Ishikawa (cell line): Measurements from ENCODE around the gene GFRA1.

Source experiments
- CEBPB ChIP-seq: IDR thresholded peaks from 2 replicates; pipeline ENCODE4 v1.6.1; 2012
- EP300 ChIP-seq: IDR thresholded peaks from 2 replicates; pipeline ENCODE4 v1.6.1; 2012; ENCODE audit warnings: borderline replicate concordance
- FOXM1 ChIP-seq: IDR thresholded peaks from 2 replicates; pipeline ENCODE4 v1.6.1; 2012; ENCODE audit warnings: low read depth, borderline replicate concordance
- MAX ChIP-seq: IDR thresholded peaks from 2 replicates; pipeline ENCODE4 v1.6.1; 2012
- RAD21 ChIP-seq: IDR thresholded peaks from 2 replicates; pipeline ENCODE4 v1.6.1; 2012; ENCODE audit warnings: low read depth
- TAF1 ChIP-seq: IDR thresholded peaks from 2 replicates; pipeline ENCODE4 v1.6.1; 2012; ENCODE audit warnings: low read depth, mild to moderate bottlenecking
- TCF12 ChIP-seq: IDR thresholded peaks from 2 replicates; pipeline ENCODE4 v1.6.1; 2012; ENCODE audit warnings: low read depth
- YY1 ChIP-seq: IDR thresholded peaks from 2 replicates; pipeline ENCODE4 v1.6.1; 2012; ENCODE audit warnings: low read depth
- TF ChIP-seq, protein P1 (sequence below): IDR thresholded peaks from 2 replicates; pipeline ENCODE4 v1.6.1; 2012

- TF ChIP-seq RAD21 (no peak), MAX (no peak), FOXM1 (no peak), TCF12 (no peak), EP300 (no peak), CEBPB (no peak), TAF1 (no peak), YY1 (no peak)
- TF ChIP-seq, protein P1, sequence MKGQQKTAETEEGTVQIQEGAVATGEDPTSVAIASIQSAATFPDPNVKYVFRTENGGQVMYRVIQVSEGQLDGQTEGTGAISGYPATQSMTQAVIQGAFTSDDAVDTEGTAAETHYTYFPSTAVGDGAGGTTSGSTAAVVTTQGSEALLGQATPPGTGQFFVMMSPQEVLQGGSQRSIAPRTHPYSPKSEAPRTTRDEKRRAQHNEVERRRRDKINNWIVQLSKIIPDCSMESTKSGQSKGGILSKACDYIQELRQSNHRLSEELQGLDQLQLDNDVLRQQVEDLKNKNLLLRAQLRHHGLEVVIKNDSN, result no peak
These were observed 12.4 kb downstream of the GFRA1 start for GRCh38 chr10:116260599-116260998.
